HEK293 (cell line): ENCODE results near the gene AGRN.

ENCODE experiments used
- KLF10 ChIP-seq: fragments of 450-650 bp; IDR thresholded peaks from 2 replicates; pipeline ENCODE4 v1.5.1; 2018; ENCODE audit warnings: missing biosample characterization, mild to moderate bottlenecking, missing genetic modification characterization
- ZNF121 ChIP-seq: fragments of 450-650 bp; formaldehyde crosslinking; IDR thresholded peaks from 2 replicates; pipeline ENCODE4 v1.5.1; 2016; ENCODE audit warnings: missing biosample characterization, missing genetic modification characterization
- ZNF24 ChIP-seq: fragments of 450-650 bp; formaldehyde crosslinking; IDR thresholded peaks from 2 replicates; pipeline ENCODE4 v1.5.1; 2016; ENCODE audit warnings: missing biosample characterization, missing genetic modification characterization
- ZNF561 ChIP-seq: fragments of 450-650 bp; IDR thresholded peaks from 2 replicates; pipeline ENCODE4 v1.5.1; 2018; ENCODE audit warnings: missing biosample characterization, missing genetic modification characterization, borderline replicate concordance
- ZNF792 ChIP-seq: fragments of 450-650 bp; formaldehyde crosslinking; IDR thresholded peaks from 2 replicates; pipeline ENCODE4 v1.5.1; 2016; ENCODE audit warnings: missing biosample characterization, missing genetic modification characterization
- TF ChIP-seq, protein P1 (sequence below): fragments of 450-650 bp; formaldehyde crosslinking; IDR thresholded peaks from 2 replicates; pipeline ENCODE4 v1.5.1; 2016; ENCODE audit warnings: missing biosample characterization, missing genetic modification characterization
- TF ChIP-seq, protein P2 (sequence below): fragments of 450-650 bp; formaldehyde crosslinking; IDR thresholded peaks from 2 replicates; pipeline ENCODE4 v1.5.1; 2017; ENCODE audit warnings: missing biosample characterization, missing genetic modification characterization
- TF ChIP-seq, protein P3 (sequence below): fragments of 450-650 bp; formaldehyde crosslinking; IDR thresholded peaks from 2 replicates; pipeline ENCODE4 v1.5.1; 2016; ENCODE audit warnings: missing biosample characterization, missing genetic modification characterization

DNA sequence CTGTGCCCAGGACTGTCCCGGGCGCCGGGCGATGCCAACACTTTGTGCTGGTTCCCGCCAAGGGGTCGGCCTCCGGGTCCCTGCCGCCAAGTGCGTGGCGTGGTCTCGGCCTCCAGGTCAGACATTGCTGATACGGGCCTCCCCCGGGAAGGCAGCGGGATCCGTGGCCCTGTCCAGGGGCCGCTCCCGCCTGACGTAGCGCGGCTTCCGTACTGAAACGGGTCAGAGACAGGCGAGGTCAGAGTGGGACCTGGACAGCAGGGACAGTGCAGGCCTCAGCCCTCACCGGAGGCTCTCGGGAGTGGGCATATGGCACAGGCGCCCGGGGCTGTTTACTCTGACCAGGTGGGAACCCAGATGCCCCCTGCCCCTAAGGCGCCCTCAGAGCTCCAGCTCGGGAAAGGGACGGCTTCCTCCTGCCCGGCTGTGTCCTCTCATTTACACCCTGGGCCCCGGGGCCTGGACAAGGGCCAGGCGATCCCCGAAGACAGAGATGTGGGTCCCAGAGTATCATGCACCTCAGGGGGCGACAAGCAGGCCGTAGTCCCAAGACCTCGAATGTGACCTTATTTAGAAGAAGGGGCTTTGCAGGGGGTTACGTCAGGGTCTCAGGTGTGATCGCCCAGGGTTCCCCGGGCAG lies 63.0 kb downstream of the AGRN start:
- TF ChIP-seq KLF10 (tag by site-specific recombination) (no peak), ZNF792 (tag by site-specific recombination) (no peak), ZNF561 (tag by site-specific recombination) (no peak), ZNF24 (tag by site-specific recombination) (no peak), ZNF121 (no peak)
- TF ChIP-seq, protein P1, sequence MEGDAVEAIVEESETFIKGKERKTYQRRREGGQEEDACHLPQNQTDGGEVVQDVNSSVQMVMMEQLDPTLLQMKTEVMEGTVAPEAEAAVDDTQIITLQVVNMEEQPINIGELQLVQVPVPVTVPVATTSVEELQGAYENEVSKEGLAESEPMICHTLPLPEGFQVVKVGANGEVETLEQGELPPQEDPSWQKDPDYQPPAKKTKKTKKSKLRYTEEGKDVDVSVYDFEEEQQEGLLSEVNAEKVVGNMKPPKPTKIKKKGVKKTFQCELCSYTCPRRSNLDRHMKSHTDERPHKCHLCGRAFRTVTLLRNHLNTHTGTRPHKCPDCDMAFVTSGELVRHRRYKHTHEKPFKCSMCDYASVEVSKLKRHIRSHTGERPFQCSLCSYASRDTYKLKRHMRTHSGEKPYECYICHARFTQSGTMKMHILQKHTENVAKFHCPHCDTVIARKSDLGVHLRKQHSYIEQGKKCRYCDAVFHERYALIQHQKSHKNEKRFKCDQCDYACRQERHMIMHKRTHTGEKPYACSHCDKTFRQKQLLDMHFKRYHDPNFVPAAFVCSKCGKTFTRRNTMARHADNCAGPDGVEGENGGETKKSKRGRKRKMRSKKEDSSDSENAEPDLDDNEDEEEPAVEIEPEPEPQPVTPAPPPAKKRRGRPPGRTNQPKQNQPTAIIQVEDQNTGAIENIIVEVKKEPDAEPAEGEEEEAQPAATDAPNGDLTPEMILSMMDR (tag by site-specific recombination): no peak
- TF ChIP-seq, protein P2, sequence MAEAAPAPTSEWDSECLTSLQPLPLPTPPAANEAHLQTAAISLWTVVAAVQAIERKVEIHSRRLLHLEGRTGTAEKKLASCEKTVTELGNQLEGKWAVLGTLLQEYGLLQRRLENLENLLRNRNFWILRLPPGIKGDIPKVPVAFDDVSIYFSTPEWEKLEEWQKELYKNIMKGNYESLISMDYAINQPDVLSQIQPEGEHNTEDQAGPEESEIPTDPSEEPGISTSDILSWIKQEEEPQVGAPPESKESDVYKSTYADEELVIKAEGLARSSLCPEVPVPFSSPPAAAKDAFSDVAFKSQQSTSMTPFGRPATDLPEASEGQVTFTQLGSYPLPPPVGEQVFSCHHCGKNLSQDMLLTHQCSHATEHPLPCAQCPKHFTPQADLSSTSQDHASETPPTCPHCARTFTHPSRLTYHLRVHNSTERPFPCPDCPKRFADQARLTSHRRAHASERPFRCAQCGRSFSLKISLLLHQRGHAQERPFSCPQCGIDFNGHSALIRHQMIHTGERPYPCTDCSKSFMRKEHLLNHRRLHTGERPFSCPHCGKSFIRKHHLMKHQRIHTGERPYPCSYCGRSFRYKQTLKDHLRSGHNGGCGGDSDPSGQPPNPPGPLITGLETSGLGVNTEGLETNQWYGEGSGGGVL: no peak
- TF ChIP-seq, protein P3, sequence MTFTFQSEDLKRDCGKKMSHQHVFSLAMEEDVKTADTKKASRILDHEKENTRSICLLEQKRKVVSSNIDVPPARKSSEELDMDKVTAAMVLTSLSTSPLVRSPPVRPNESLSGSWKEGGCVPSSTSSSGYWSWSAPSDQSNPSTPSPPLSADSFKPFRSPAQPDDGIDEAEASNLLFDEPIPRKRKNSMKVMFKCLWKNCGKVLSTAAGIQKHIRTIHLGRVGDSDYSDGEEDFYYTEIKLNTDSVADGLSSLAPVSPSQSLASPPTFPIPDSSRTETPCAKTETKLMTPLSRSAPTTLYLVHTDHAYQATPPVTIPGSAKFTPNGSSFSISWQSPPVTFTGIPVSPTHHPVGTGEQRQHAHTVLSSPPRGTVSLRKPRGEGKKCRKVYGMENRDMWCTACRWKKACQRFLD (tag by site-specific recombination): no peak
